Osteocyte (in vitro differentiated cells): ENCODE data around the gene HTT. TPM values are rescaled to one million over a fixed set of nuclear protein-coding genes. Genes with fewer than 3 reads are reported as not detected.

ENCODE experiments used
- DNase-seq: peaks from one replicate; pipeline ENCODE4 v3.0.0; 2021; ENCODE audit warnings: mixed read lengths; ENCODE audit not compliant: unreplicated experiment; ENCODE audit errors: extremely low spot score
- H3K27ac Mint-ChIP-seq: one replicate; pipeline ENCODE4 v1.8.0; 2021; ENCODE audit warnings: mild to moderate bottlenecking, mixed read lengths; ENCODE audit not compliant: unreplicated experiment
- H3K27me3 Mint-ChIP-seq: one replicate; pipeline ENCODE4 v1.8.0; 2021; ENCODE audit warnings: mixed read lengths; ENCODE audit not compliant: unreplicated experiment
- H3K36me3 Mint-ChIP-seq: one replicate; pipeline ENCODE4 v1.8.0; 2021; ENCODE audit warnings: mixed read lengths; ENCODE audit not compliant: unreplicated experiment
- H3K4me1 Mint-ChIP-seq: one replicate; pipeline ENCODE4 v1.8.0; 2021; ENCODE audit warnings: mixed read lengths; ENCODE audit not compliant: unreplicated experiment
- H3K4me3 Mint-ChIP-seq: one replicate; pipeline ENCODE4 v1.8.0; 2021; ENCODE audit warnings: mild to moderate bottlenecking, moderate library complexity, mixed read lengths; ENCODE audit not compliant: unreplicated experiment
- H3K9me3 Mint-ChIP-seq: one replicate; pipeline ENCODE4 v1.8.0; 2021; ENCODE audit warnings: mixed read lengths; ENCODE audit not compliant: unreplicated experiment
- CTCF ChIP-seq: fragments of 200-600 bp; sonication (generic); IDR thresholded peaks from 2 replicates; pipeline ENCODE4 v1.5.0; 2021; ENCODE audit warnings: antibody characterized with exemption, mild to moderate bottlenecking, moderate library complexity
- total RNA-seq: library from RNA; stranded (reverse); gene quantifications from 2 replicates; pipeline ENCODE4 v1.2.1, GENCODE V29; 2021

Gene HTT
- total RNA-seq, 1 donor from 2014 or later: 51.3 TPM

GRCh38 chr4:3037957-3038461 lies 36.5 kb upstream of the HTT start:
- H3K9me3 Mint-ChIP-seq: no peaks in the 10 kb centered on the region
- H3K36me3 Mint-ChIP-seq: no peaks in the 10 kb centered on the region
- peaks cover 10% of the 10 kb centered on the region for H3K27me3 Mint-ChIP-seq
- H3K27ac Mint-ChIP-seq: no peak overlapping the region
- DNase-seq: no peak
- peaks cover 8% of the 10 kb centered on the region for H3K4me1 Mint-ChIP-seq
- no peak for TF ChIP-seq CTCF
- no peak overlapping the region for H3K4me3 Mint-ChIP-seq

- Mint-ChIP-seq H3K4me1 (peaks cover 8% of the 10 kb centered on the region), H3K36me3 (no peaks in the 10 kb centered on the region), H3K27me3 (peaks cover 17% of the 10 kb centered on the region), H3K4me3 (no peak overlapping the region), H3K27ac (no peak overlapping the region), H3K9me3 (no peaks in the 10 kb centered on the region)
- no peak for TF ChIP-seq CTCF
- DNase-seq: no peak
Observed at GRCh38 chr4:3039706-3040366, 34.6 kb upstream of the HTT start.

DNA sequence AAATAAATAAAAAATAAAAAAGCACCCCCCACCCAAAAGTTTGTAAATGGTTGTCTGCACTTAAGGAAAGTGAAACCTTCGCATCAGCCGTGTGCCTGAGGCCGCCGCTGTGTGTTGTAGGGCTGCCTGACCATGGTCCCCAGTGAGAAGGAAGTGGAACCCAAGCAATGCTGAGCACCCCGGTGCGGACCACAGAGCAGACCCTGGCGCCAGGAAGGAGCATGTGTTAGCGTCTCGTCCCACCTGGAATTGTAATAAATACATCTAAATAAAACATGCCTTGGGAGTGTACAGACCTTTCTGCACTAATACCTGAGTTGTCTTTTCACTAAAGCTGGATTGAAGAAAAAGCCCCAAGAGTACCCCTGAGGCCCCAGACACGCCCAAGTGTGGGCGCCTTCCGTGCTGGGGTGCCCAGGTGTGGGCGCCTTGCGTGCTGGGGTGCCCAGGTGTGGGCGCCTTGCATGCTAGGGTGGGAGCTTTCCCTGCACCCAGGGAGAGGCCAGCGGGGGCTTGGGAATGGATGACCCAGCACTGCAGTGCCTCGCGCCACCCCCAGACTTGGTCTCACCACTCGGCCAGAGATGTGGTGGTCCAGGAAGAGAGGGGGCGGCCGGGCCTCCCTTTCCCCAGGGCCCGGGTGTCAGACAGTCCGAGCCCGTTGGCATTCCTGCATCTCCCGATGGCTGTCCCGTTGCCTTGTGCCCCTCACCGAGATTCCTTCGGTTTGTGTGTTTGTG lies 33.9 kb upstream of the HTT start:
- Mint-ChIP-seq H3K4me3 (no peak overlapping the region), H3K27ac (no peak overlapping the region), H3K36me3 (no peaks in the 10 kb centered on the region), H3K27me3 (peaks cover 25% of the 10 kb centered on the region), H3K9me3 (no peaks in the 10 kb centered on the region), H3K4me1 (peaks cover 8% of the 10 kb centered on the region)
- DNase-seq: no peak
- no peak for TF ChIP-seq CTCF

GRCh38 chr4:3041192-3042142 lies 33.0 kb upstream of the HTT start:
- DNase-seq: no peak
- Mint-ChIP-seq H3K27ac (no peak overlapping the region), H3K27me3 (peaks cover 27% of the 10 kb centered on the region), H3K4me3 (no peak overlapping the region), H3K9me3 (no peaks in the 10 kb centered on the region), H3K36me3 (no peaks in the 10 kb centered on the region), H3K4me1 (peaks cover 8% of the 10 kb centered on the region)
- TF ChIP-seq CTCF: no peak
